Choroid plexus epithelial cell (primary cell): Measurements from ENCODE around the gene MIPEP.

ENCODE experiments used
- DNase-seq: peaks from one replicate; pipeline ENCODE4 v3.0.0-alpha.2; 2010; ENCODE audit warnings: low read depth
- H3K4me3 ChIP-seq: 2 replicates; pipeline ENCODE4 v1.5.1; 2011; ENCODE audit warnings: low read depth, mild to moderate bottlenecking, control low read depth, low read length, moderate library complexity
- TF ChIP-seq, protein P1 (sequence below): conservative IDR thresholded peaks from 2 replicates; pipeline ENCODE4 v1.5.1; 2011; ENCODE audit warnings: low read depth, mild to moderate bottlenecking, control low read depth, inconsistent platforms, low read length, moderate library complexity

The MIPEP gene

GRCh38 chr13:23868521-23868920 lies 20.7 kb downstream of the MIPEP start:
- peak; percentile 85 for DNase-seq
- TF ChIP-seq, protein P1, sequence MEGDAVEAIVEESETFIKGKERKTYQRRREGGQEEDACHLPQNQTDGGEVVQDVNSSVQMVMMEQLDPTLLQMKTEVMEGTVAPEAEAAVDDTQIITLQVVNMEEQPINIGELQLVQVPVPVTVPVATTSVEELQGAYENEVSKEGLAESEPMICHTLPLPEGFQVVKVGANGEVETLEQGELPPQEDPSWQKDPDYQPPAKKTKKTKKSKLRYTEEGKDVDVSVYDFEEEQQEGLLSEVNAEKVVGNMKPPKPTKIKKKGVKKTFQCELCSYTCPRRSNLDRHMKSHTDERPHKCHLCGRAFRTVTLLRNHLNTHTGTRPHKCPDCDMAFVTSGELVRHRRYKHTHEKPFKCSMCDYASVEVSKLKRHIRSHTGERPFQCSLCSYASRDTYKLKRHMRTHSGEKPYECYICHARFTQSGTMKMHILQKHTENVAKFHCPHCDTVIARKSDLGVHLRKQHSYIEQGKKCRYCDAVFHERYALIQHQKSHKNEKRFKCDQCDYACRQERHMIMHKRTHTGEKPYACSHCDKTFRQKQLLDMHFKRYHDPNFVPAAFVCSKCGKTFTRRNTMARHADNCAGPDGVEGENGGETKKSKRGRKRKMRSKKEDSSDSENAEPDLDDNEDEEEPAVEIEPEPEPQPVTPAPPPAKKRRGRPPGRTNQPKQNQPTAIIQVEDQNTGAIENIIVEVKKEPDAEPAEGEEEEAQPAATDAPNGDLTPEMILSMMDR: no peak
- H3K4me3 ChIP-seq: no peak overlapping the region

DNA sequence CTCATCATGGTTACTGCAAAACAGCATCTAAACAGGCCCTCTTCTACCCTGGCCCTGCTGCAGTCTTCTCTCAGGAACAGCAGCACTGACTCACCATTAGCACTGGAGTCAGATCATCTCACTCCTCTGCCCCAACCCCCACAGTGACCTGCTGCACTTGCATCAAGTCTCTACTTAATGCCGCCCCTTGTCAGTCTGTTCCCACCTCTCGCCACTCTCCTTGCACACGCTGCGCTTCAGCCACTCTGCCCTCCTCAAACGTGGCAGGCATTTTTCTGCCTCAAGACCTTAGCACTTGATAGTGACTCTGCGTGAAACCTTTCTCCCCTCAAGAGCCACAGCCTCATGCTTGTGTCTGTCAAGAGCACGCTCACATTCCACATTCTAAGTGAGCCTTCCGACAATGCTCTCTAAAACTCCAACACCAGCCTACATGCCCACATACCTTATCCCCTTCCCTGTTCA lies 22.1 kb downstream of the MIPEP start:
- peak; percentile 78 for DNase-seq
- no peak overlapping the region for H3K4me3 ChIP-seq
- TF ChIP-seq, protein P1: no peak

DNA sequence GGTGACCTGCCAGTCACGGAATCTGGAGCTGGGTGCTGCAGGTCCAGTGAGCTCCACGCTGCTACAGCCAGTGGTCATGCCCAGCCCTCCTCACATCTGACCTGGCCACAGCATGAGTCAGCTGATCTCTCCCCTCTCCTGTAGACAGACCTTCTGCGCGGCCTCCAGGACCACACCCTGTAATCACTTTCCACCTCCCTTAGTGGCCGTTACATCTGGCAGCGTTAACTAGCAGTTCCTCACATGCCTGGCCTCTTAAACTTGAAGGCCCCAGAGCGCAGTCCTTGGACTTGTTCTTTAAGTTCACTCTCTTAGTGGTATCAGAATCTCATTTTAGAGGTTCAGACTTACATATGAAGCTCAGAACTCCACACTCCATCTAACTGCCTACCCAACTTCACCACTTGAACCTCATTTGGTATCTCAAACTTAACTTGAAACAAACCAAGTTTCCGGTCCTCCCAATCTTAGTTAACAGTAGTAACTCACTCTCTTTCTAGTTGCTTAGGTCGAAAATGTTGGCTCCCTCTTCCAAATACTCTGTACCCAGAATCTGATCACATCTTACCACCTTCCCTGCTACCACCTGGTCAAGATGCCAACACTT lies 22.7 kb downstream of the MIPEP start:
- H3K4me3 ChIP-seq: no peak overlapping the region
- no peak for DNase-seq
- TF ChIP-seq, protein P1: no peak

GRCh38 chr13:23865906-23866305 lies 23.3 kb downstream of the MIPEP start:
- H3K4me3 ChIP-seq: no peak overlapping the region
- TF ChIP-seq, protein P1: no peak
- DNase-seq: no peak

DNA sequence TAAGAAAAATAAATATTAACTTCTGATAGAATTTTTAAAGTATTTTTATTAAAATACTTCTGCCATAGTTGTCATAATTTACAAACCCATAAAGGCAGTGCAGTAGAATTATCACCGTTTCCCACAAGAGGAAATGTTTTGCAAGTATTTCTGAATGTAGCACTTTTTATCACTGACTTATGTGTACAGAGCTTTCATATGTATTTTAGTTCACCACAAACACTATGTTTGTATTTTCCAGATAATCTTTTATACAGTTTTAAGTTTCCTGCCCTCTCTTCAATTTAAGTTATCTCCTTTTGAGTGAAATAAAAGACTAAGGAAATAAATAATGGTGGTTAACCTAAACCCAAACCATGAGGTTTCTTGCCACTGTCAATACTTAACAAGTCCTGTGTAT lies 24.2 kb downstream of the MIPEP start:
- TF ChIP-seq, protein P1: no peak
- DNase-seq: no peak
- no peak overlapping the region for H3K4me3 ChIP-seq

GRCh38 chr13:23861310-23861709 lies 27.9 kb downstream of the MIPEP start:
- no peak overlapping the region for H3K4me3 ChIP-seq
- DNase-seq: no peak
- TF ChIP-seq, protein P1: no peak

DNA sequence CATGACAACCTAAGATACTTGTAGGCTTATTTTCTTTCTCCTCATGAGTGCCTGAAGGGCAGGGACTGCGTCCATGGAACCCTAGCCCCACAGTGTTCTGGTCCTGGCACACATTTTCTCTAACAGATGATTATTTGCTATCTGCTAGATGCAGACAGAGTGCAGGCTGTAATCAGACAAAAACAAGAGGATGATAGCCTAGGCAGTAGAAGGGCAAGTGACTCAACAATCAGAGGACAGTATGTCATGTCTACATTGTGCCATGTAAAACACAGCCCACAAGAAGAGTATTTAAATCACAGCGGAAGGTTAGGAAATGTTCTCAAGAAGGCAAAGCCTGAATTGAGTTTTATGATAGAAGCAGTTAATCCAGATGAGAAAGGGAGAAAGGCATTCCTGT lies 29.3 kb downstream of the MIPEP start:
- DNase-seq: no peak
- no peak overlapping the region for H3K4me3 ChIP-seq
- TF ChIP-seq, protein P1: no peak
